ENCODE results near the gene CLCF1.
"Not testable (repeated sequence)": the region's sequence is repeated elsewhere in the genome, so short reads cannot be mapped to it uniquely, and the experiment has no call there.

Gene CLCF1

DNA sequence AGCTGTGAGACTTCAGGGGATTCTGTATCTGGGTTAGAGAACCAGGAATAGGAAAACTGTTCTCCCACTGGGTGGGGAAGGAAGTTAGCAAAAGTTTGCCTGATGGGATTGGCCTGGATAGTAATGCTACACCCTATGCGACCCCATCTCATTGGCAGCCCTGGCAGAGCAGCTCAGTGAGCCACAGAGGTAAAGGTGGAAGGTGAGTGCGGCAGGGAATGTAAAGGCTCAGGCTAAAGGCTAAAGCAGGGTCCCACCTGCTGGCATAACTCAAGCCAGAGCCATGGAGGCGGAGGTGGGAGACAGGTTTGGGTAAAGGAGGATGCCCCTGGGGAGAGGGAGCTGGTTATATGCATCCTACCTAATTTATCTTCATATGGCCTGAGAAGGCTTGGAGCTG lies 51.3 kb downstream of the CLCF1 start:
- no peak for DNase-seq (ENCODE audit: low read depth)

DNA sequence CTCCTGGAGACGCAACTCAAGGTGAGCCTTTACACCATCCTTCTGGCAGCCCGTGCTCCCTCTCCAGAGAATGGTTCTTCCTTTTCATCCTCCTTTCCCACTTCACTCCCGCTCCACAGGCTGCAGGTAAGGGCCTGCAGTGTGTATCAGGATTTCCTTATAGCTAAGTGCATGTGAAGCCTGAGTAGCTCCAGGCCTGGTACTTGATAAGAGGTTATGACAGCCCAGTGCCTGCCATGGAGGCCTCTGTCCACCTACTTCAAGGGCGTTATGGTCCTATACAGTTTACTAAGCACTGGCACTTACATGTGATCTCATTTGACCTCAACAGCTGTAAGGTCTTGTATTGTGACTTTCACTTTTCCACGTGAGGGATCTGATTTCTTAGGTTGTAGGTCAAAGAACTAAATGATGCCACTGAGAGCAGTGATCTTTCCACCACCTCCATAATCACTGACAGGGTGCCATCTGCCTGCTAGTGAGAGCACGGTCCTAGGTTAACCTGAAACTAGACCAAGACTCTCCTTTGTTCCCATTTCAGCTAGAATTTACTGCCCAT lies 52.0 kb downstream of the CLCF1 start:
- DNase-seq (ENCODE audit: low read depth): no peak

DNA sequence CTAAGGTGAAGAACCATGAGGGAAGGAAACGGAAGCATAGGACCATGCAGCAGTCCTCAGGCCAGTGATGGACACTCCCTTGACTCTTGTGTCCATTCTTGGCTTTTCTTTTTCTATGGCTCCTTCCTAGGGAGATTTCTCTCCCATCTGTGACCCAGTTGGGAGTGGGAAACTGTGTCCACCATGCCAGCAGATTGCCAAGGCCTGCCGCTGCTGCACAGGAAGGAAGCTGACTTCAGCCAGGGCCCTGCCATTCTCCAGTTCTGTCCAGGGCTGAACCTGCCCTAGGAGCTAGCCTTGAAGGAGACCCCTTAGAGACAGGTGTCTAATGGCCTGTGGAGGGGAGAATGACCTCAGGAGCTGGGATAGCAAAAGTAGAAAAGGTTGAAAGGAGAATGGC lies 52.7 kb downstream of the CLCF1 start:
- no peak for DNase-seq (ENCODE audit: low read depth)

DNA sequence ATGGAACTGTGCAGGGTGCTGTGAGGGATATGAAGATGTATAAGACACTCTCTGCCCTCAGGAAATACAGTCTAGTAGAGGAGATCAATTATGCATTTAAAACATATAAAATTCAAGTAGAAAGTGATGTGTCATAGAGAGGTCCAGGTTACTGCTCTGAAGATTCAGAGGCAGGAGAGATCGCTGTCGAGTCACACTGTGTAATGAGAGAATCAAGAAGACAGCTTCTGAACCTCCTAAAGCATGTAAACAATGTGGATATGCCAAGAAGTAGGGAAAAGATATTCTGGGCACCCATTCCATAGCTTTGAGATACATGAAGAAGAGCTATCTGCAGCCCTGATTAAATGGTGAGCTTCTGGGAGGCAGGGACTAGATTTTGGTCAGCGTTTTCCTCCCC lies 53.4 kb downstream of the CLCF1 start:
- no peak for DNase-seq (ENCODE audit: low read depth)

DNA sequence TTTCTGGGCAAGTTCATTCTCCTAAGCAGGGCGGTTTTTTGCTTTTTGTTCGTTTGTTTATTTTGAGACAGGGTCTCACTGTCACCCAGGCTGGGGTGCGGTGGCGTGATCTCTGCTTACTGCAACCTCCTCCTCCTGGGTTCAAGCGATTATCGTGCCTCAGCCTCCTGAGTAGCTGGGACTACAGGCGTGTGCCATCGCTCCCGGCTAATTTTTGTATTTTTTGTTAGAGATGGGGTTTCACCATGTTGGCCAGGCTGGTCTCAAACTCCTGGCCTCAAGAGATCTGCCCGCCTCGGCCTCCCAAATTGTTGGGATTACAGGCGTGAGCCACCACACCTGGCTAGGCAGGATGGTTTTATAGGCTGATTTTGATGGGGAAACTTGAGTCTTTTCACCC lies 54.5 kb downstream of the CLCF1 start:
- not testable (repeated sequence) for DNase-seq (ENCODE audit: low read depth)

DNA sequence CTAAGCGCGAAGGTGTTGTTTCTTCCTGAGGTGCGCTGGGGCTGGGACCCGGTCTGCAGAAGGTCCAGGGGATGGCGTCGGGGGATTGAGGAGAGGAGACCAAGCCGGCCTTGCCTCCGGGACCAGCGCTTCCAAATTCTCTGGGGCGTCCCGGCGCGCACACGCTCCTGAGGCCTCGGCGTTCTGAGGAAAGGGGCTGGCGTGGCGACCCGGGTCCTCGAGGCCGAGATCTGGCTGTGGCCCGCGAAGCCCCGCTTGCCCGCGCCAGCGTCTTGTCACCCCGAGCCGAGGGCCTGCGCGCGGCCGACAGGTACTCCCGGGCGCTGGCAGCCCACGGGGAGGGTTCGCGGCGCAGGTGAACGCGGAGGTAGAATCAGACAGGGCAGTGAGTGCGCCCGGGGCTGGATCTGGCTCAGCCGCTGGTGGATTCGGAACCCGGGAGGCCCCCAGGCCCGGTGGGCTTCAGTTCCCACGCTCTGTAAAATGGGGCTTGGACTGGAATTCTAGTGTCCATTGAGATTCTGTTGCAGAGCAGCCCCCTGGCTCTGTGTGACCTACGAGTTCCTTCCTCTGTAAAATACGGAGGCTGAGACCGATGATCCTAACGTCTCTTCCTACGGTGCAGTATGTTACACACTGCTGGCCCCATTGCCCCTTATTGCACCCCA lies 55.4 kb downstream of the CLCF1 start:
- peak; percentile 23 for DNase-seq (ENCODE audit: low read depth)

DNA sequence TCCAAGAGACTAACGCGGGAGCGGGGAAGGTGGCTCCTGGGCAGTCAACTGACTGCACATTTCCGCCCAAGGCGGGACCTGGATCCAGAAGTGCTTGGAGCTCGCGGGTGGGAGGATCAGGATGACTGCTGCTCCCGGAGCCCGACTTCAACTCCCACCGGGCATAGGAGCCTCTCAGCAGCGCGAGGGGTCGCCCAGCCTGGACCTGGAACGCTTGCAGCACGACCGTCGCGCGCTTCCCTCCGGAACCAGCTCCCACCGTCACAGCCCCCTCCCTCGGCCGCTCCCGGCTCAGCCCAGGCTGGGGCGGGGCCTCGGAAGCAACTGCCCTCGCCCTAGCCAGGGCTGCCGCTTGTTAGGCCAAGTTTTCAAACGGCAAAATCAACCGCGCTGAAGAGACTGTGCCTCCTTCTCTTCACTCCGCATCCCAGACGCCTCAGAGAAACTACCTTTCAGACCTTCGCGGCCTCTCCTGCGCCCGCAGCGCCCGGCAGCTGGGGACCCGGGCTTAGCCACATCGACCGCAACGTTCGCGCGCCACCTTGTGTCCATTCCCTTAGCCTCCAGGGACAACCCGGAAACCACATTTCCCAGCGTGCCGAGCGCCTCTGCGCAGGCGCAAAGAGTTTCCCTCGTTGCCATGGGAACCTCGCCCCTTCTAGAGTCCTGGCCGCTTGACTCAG lies 56.1 kb downstream of the CLCF1 start:
- DNase-seq (ENCODE audit: low read depth): peak; percentile 97

DNA sequence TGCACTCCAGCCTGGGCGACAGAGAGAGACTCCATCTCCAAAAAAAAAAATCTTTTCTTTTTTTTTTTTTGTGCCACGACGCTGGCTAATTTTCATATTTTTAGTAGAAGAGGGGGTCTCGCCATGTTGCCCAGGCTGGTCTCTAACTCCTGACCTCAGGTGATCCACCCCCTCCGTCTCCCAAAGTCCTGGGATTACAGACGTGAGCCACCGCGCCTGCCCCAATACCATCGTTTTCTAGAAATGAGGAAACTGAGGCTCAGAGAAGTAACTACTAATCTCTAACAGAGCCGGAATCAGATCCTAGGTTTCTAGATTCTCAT lies 56.6 kb downstream of the CLCF1 start:
- DNase-seq (ENCODE audit: low read depth): no peak

DNA sequence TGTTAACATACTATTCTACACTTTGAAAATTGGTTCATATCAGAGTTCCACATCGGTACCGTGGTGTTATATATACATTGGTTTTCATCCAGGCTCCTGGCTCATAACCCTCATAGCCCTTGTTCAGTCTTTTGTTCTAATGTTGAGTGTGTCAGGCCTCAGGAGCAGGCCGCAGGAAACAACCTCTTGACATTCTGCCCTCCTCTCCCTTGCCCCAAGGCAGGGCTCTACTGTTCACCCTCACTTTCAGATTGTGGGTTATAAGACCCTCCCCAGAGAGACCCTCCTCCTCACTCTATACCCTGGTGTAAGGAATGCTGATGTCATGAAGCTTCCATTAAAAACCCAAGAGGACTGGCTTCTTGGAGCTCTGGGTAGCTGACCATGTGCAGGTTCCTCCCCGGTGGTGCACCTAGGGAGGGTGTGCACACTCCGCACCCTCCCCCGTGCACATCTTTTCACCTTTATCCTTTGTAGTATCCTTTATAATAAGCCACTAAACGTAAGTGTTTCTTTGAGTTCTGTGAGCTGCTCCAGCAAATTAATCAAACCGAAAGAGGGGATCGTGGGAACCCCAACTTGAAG lies 58.0 kb downstream of the CLCF1 start:
- DNase-seq (ENCODE audit: low read depth): no peak

DNA sequence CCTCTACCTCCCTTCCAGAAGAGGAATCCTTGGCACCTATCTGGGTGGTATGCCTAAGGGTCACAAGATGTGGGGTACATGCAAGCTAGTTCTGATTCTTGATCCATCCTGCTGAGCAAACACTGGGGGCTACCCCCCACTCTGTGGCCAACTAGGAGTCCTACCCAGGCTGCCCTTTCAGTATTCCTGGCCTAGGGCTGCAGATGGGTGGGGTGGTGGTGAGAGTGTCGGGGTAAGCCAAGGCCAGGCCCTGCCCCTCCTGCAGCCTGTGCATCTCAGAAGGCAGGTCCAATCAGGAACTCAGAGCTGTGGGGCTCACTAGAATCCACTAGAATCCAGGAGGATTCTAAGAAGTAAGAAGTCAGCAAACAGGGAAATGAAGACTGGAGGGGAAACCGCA lies 59.2 kb downstream of the CLCF1 start:
- no peak for DNase-seq (ENCODE audit: low read depth)

Data from ELR (cell line).